Measurements from ENCODE around the gene SLC4A4.

The SLC4A4 gene

GRCh38 chr4:71566856-71567255 lies 228.0 kb downstream of the SLC4A4 start:
- DNase-seq (ENCODE audit: low read depth) = no peak
- no peak for TF ChIP-seq CTCF (IDR thresholded peaks at IDR 0.05; ENCODE audit: insufficient read depth, low read depth, low read length, missing control alignments)
- H3K4me3 ChIP-seq (ENCODE audit: low read length) = no peak overlapping the region

GRCh38 chr4:71568131-71568530 lies 229.3 kb downstream of the SLC4A4 start:
- no peak overlapping the region for H3K4me3 ChIP-seq (ENCODE audit: low read length)
- DNase-seq (ENCODE audit: low read depth) = no peak
- no peak for TF ChIP-seq CTCF (IDR thresholded peaks at IDR 0.05; ENCODE audit: insufficient read depth, low read depth, low read length, missing control alignments)

- no peak for TF ChIP-seq CTCF (IDR thresholded peaks at IDR 0.05; ENCODE audit: insufficient read depth, low read depth, low read length, missing control alignments)
- H3K4me3 ChIP-seq (ENCODE audit: low read length) = no peak overlapping the region
- DNase-seq (ENCODE audit: low read depth) = no peak
Measured at GRCh38 chr4:71570492-71570891, 231.7 kb downstream of the SLC4A4 start.

GRCh38 chr4:71571346-71571745 lies 232.5 kb downstream of the SLC4A4 start:
- DNase-seq (ENCODE audit: low read depth) = no peak
- no peak for TF ChIP-seq CTCF (IDR thresholded peaks at IDR 0.05; ENCODE audit: insufficient read depth, low read depth, low read length, missing control alignments)

GRCh38 chr4:71583971-71584370 lies 245.2 kb downstream of the SLC4A4 start:
- no peak for TF ChIP-seq CTCF (IDR thresholded peaks at IDR 0.05; ENCODE audit: insufficient read depth, low read depth, low read length, missing control alignments)
- no peak for DNase-seq (ENCODE audit: low read depth)
- H3K4me3 ChIP-seq (ENCODE audit: low read length) = no peak overlapping the region

More at GRCh38 chr4:71571346-71571745, 232.5 kb downstream of the SLC4A4 start:
- no peak overlapping the region for H3K4me3 ChIP-seq (ENCODE audit: low read length)

- H3K4me3 ChIP-seq (ENCODE audit: low read length) = no peak overlapping the region
- DNase-seq (ENCODE audit: low read depth) = no peak
Measured at GRCh38 chr4:71584585-71584984, 245.8 kb downstream of the SLC4A4 start.

More at GRCh38 chr4:71584585-71584984, 245.8 kb downstream of the SLC4A4 start:
- TF ChIP-seq CTCF (IDR thresholded peaks at IDR 0.05; ENCODE audit: insufficient read depth, low read depth, low read length, missing control alignments) = no peak
